Peyer's patch (tissue), 4 donors: ENCODE data around the gene GPC5. TPM values are rescaled to one million over a fixed set of nuclear protein-coding genes. Genes with fewer than 3 reads are reported as not detected.
"Not testable (repeated sequence)": the region's sequence is repeated elsewhere in the genome, so short reads cannot be mapped to it uniquely, and the experiment has no call there.

Experiments used
- DNase-seq, 3 donors: peaks; one replicate each; pipeline ENCODE4 v3.0.0-alpha.2; 2017 to 2019
- H3K27ac ChIP-seq, 4 donors: fragments of 200-600 bp; sonication (generic); one replicate each; pipeline ENCODE4 v1.5.1; 2016 to 2019
- H3K27me3 ChIP-seq, 2 donors: fragments of 200-600 bp; sonication (generic); one replicate each; pipeline ENCODE4 v1.5.1; 2019
- H3K36me3 ChIP-seq, 3 donors: fragments of 200-600 bp; sonication (generic); one replicate each; pipeline ENCODE4 v1.5.1; 2016 to 2019
- H3K4me1 ChIP-seq, 4 donors: fragments of 200-600 bp; sonication (generic); one replicate each; pipeline ENCODE4 v1.5.1; 2016 to 2019
- H3K4me3 ChIP-seq, 4 donors: fragments of 200-600 bp; sonication (generic); 1 replicate in 3 of 4; 2 replicates in 1 of 4; pipeline ENCODE4 v1.5.1; 2016 to 2019; ENCODE audit warnings: mild to moderate bottlenecking in 1 of 4
- H3K9me3 ChIP-seq, 4 donors: fragments of 200-600 bp; sonication (generic); one replicate each; pipeline ENCODE4 v1.5.1; 2016 to 2019; ENCODE audit warnings: mild to moderate bottlenecking in 1 of 4
- POLR2A ChIP-seq, 2 donors: fragments of 450-650 bp; IDR thresholded peaks; one replicate each; pipeline ENCODE4 v1.5.1; 2017; ENCODE audit warnings: antibody characterized with exemption in 2 of 2, mild to moderate bottlenecking in 2 of 2, moderate library complexity in 2 of 2
- total RNA-seq, 4 donors: library from RNA; depleted of rRNA; stranded (reverse); fragments of >200 nt; gene quantifications; one replicate each; pipeline ENCODE4 v1.1.0, GENCODE V29; 2016
- TF ChIP-seq, protein P1 (sequence below), 6 experiments: fragments of 450-650 bp in 4 of 6; fragments of 200-600 bp in 2 of 6; sonication (generic) in 1 of 6; IDR thresholded peaks; one replicate each; pipeline ENCODE4 v1.5.1; 2017 to 2019; ENCODE audit warnings: antibody characterized with exemption in 6 of 6, mild to moderate bottlenecking in 3 of 6, moderate library complexity in 1 of 6

GPC5 gene
- total RNA-seq, 4 donors from 2014 or later = 4.1 TPM; not detected in 3

- DNase-seq = no peak
- H3K4me3 ChIP-seq = no peak overlapping the region
- no peaks in the 10 kb centered on the region for H3K27me3 ChIP-seq
- H3K9me3 ChIP-seq = no peaks in the 10 kb centered on the region
- TF ChIP-seq, protein P1, sequence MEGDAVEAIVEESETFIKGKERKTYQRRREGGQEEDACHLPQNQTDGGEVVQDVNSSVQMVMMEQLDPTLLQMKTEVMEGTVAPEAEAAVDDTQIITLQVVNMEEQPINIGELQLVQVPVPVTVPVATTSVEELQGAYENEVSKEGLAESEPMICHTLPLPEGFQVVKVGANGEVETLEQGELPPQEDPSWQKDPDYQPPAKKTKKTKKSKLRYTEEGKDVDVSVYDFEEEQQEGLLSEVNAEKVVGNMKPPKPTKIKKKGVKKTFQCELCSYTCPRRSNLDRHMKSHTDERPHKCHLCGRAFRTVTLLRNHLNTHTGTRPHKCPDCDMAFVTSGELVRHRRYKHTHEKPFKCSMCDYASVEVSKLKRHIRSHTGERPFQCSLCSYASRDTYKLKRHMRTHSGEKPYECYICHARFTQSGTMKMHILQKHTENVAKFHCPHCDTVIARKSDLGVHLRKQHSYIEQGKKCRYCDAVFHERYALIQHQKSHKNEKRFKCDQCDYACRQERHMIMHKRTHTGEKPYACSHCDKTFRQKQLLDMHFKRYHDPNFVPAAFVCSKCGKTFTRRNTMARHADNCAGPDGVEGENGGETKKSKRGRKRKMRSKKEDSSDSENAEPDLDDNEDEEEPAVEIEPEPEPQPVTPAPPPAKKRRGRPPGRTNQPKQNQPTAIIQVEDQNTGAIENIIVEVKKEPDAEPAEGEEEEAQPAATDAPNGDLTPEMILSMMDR (IDR thresholded peaks at IDR 0.05) = no peak
- no peak for TF ChIP-seq POLR2A (IDR thresholded peaks at IDR 0.05)
- no peaks in the 10 kb centered on the region for H3K36me3 ChIP-seq
- no peak overlapping the region for H3K27ac ChIP-seq
- H3K4me1 ChIP-seq = no peaks in the 10 kb centered on the region
These were observed 1336.1 kb downstream of the GPC5 start for GRCh38 chr13:92734545-92734944.

GRCh38 chr13:92735909-92736308 is 1337.5 kb downstream of the GPC5 start:
- no peaks in the 10 kb centered on the region for H3K9me3 ChIP-seq
- DNase-seq = no peak
- H3K4me3 ChIP-seq = no peak overlapping the region
- H3K4me1 ChIP-seq = no peaks in the 10 kb centered on the region
- H3K27ac ChIP-seq = no peak overlapping the region
- H3K36me3 ChIP-seq = no peaks in the 10 kb centered on the region
- no peaks in the 10 kb centered on the region for H3K27me3 ChIP-seq
- no peak for TF ChIP-seq POLR2A (IDR thresholded peaks at IDR 0.05)
- TF ChIP-seq, protein P1 (IDR thresholded peaks at IDR 0.05) = no peak

DNA sequence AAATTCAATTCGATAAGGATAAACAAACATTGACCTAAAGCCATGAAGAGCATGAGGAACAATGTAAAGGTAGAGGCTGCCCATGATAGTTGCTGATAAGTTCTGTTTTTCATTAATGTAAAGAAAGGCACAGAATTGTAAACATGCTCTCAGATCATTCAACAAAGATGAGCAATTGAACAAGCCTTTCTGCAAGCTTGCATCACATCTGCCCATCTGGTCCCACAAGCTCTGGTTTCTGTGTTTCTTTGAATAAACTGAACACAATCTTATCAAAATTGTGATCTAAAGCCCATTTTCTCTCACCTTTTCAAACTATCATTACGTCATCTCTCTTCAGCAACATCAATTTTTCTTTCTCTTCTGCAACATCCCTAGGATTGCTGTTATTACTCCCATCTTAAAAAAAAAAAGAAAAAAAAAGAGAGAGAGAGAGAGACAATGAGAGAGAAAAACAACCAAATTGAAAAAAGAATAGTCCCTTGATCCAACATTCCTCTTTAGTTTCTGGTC is 1340.9 kb downstream of the GPC5 start:
- H3K9me3 ChIP-seq = no peaks in the 10 kb centered on the region
- H3K4me1 ChIP-seq = no peaks in the 10 kb centered on the region
- no peaks in the 10 kb centered on the region for H3K36me3 ChIP-seq
- no peaks in the 10 kb centered on the region for H3K27me3 ChIP-seq
- H3K4me3 ChIP-seq = no peak overlapping the region
- DNase-seq = no peak
- H3K27ac ChIP-seq = no peak overlapping the region
- no peak for TF ChIP-seq POLR2A (IDR thresholded peaks at IDR 0.05)
- TF ChIP-seq, protein P1 (IDR thresholded peaks at IDR 0.05) = no peak

DNA sequence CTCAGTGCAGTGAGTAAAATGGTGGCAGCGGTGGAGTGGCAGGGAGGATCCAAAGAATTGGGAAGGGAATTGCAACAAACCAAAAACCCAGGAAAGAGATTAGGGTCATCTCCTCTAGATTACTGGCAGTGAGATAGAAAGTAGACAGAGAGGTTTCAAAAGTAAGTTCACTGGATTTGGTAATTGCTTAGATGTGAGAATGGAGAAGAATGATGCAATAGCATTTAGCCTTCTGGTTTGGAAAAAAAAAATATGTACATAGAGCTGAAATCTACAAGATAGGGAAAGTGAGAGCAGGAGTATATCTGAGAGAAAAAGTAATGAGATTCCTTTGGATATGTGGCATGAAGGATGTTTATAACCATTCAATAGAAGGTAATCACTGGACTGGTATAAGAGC is 1345.6 kb downstream of the GPC5 start:
- TF ChIP-seq POLR2A (IDR thresholded peaks at IDR 0.05) = no peak
- TF ChIP-seq, protein P1 (IDR thresholded peaks at IDR 0.05) = no peak
- no peaks in the 10 kb centered on the region for H3K4me1 ChIP-seq
- peaks cover 0 to 3% (median 0%) of the 10 kb centered on the region in 4 donors for H3K9me3 ChIP-seq
- H3K4me3 ChIP-seq = no peak overlapping the region
- DNase-seq = no peak
- no peaks in the 10 kb centered on the region for H3K36me3 ChIP-seq
- no peak overlapping the region for H3K27ac ChIP-seq
- H3K27me3 ChIP-seq = no peaks in the 10 kb centered on the region

GRCh38 chr13:92745258-92745657 is 1346.8 kb downstream of the GPC5 start:
- no peak for TF ChIP-seq POLR2A (IDR thresholded peaks at IDR 0.05)
- TF ChIP-seq, protein P1 (IDR thresholded peaks at IDR 0.05) = no peak
- peaks cover 0 to 3% (median 0%) of the 10 kb centered on the region in 4 donors for H3K9me3 ChIP-seq

DNA sequence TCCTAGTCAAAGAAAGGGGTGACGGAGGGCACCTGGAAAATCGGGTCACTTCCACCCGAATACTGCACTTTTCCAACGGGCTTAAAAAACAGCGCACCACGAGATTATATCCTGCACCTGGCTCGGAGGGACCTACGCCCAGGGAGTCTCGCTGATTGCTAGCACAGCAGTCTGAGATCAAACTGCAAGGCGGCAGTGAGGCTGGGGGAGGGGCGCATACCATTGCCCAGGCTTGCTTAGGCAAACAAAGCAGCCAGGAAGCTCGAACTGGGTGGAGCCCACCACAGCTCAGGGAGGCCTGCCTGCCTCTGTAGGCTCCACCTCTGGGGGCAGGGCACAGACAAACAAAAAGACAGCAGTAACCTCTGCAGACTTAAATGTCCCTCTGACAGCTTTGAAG is 1354.3 kb downstream of the GPC5 start:
- not testable (repeated sequence) for H3K36me3 ChIP-seq, H3K27me3 ChIP-seq, H3K27ac ChIP-seq, H3K4me1 ChIP-seq, H3K4me3 ChIP-seq, DNase-seq, H3K9me3 ChIP-seq

More at GRCh38 chr13:92745258-92745657, 1346.8 kb downstream of the GPC5 start:
- Histone ChIP-seq H3K36me3 (no peaks in the 10 kb centered on the region), H3K4me1 (no peaks in the 10 kb centered on the region), H3K27ac (no peak overlapping the region), H3K4me3 (no peak overlapping the region), H3K27me3 (no peaks in the 10 kb centered on the region)
- no peak for DNase-seq
